SW480 (cell line): Measurements from ENCODE around the gene TOP1.
A peak's percentile ranks its signal among the peaks of the same experiment; 100 is the strongest.
"Not testable (repeated sequence)": the region's sequence is repeated elsewhere in the genome, so short reads cannot be mapped to it uniquely, and the experiment has no call there.

ENCODE experiments used
- DNase-seq: peaks from one replicate; pipeline ENCODE4 v3.0.0-alpha.2; 2016; ENCODE audit warnings: low spot score

TOP1 gene

GRCh38 chr20:41028359-41029149 lies at the start of gene TOP1:
TSS of gene TOP1 (plus strand) at chr20:41028822. CDS start at chr20:41029068, 246 bp downstream.
- peak; percentile 100 for DNase-seq

- DNase-seq: no peak
Observed at GRCh38 chr20:40979247-40979646, 49.4 kb upstream of the TOP1 start.

- DNase-seq: no peak
Observed at GRCh38 chr20:40980106-40980827, 48.4 kb upstream of the TOP1 start.

- DNase-seq: no peak
Observed at GRCh38 chr20:40980828-40981310, 47.8 kb upstream of the TOP1 start.

- no peak for DNase-seq
Observed at GRCh38 chr20:40982415-40983145, 46.0 kb upstream of the TOP1 start.

GRCh38 chr20:40983898-40984297 lies 44.7 kb upstream of the TOP1 start:
- no peak for DNase-seq

- no peak for DNase-seq
Observed at GRCh38 chr20:40984496-40984895, 44.1 kb upstream of the TOP1 start.

GRCh38 chr20:40986774-40987173 lies 41.8 kb upstream of the TOP1 start:
- no peak for DNase-seq

- peak; percentile 92 for DNase-seq
Observed at GRCh38 chr20:40990542-40991120, 38.0 kb upstream of the TOP1 start.

GRCh38 chr20:40991181-40991889 lies 37.3 kb upstream of the TOP1 start:
- no peak for DNase-seq

- no peak for DNase-seq
Observed at GRCh38 chr20:40992349-40993113, 36.1 kb upstream of the TOP1 start.

GRCh38 chr20:40993794-40994540 lies 34.7 kb upstream of the TOP1 start:
- no peak for DNase-seq

- no peak for DNase-seq
Observed at GRCh38 chr20:40996326-40996725, 32.3 kb upstream of the TOP1 start.

- DNase-seq: no peak
Observed at GRCh38 chr20:40997116-40997515, 31.5 kb upstream of the TOP1 start.

- DNase-seq: no peak
Observed at GRCh38 chr20:40999841-41000240, 28.8 kb upstream of the TOP1 start.

- no peak for DNase-seq
Observed at GRCh38 chr20:41000628-41001027, 28.0 kb upstream of the TOP1 start.

GRCh38 chr20:41001497-41001896 lies 27.1 kb upstream of the TOP1 start:
- no peak for DNase-seq

GRCh38 chr20:41002842-41003142 lies 25.8 kb upstream of the TOP1 start:
- DNase-seq: no peak

GRCh38 chr20:41003143-41003935 lies 25.3 kb upstream of the TOP1 start:
- DNase-seq: peak; percentile 99

GRCh38 chr20:41003936-41004294 lies 24.7 kb upstream of the TOP1 start:
- not testable (repeated sequence) for DNase-seq
